ENCODE measurements around the gene OR2A5.

DNA sequence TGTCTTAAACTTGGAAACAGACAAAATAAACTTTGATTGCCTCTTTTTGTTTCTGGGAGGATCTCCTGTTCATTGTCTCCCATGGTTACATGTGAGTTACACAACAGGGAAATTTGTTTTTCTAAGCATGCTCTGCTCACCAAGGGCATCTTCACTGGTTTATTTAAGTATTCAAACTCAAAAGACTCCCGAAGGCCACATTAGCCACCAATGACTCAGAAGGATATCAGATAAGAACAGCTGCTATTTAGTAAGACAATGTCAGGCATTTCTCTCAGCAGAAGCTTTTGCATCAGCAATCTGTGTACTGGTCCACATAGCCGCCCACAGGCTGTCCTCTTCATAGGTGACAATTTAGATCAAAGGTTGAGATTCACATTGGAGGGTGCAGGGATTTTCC lies 29.3 kb upstream of the OR2A5 start:
- TF ChIP-seq, protein P1, sequence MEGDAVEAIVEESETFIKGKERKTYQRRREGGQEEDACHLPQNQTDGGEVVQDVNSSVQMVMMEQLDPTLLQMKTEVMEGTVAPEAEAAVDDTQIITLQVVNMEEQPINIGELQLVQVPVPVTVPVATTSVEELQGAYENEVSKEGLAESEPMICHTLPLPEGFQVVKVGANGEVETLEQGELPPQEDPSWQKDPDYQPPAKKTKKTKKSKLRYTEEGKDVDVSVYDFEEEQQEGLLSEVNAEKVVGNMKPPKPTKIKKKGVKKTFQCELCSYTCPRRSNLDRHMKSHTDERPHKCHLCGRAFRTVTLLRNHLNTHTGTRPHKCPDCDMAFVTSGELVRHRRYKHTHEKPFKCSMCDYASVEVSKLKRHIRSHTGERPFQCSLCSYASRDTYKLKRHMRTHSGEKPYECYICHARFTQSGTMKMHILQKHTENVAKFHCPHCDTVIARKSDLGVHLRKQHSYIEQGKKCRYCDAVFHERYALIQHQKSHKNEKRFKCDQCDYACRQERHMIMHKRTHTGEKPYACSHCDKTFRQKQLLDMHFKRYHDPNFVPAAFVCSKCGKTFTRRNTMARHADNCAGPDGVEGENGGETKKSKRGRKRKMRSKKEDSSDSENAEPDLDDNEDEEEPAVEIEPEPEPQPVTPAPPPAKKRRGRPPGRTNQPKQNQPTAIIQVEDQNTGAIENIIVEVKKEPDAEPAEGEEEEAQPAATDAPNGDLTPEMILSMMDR (IDR thresholded peaks at IDR 0.05), result no peak
- TF ChIP-seq POLR2A (IDR thresholded peaks at IDR 0.05) (no peak), POLR2AphosphoS5 (IDR thresholded peaks at IDR 0.05) (no peak), EP300 (IDR thresholded peaks at IDR 0.05) (no peak)
